HEK293 (cell line): ENCODE results near the gene GPBP1.

Experiments
- BCL11B ChIP-seq: fragments of 450-650 bp; formaldehyde crosslinking; IDR thresholded peaks from 2 replicates; pipeline ENCODE4 v1.5.1; 2016; ENCODE audit warnings: low read depth, missing biosample characterization, missing genetic modification characterization
- KLF7 ChIP-seq: fragments of 450-650 bp; formaldehyde crosslinking; IDR thresholded peaks from 2 replicates; pipeline ENCODE4 v1.5.1; 2016; ENCODE audit warnings: missing biosample characterization, missing genetic modification characterization, borderline replicate concordance
- SETDB1 ChIP-seq: IDR thresholded peaks from one replicate; pipeline ENCODE4 v1.6.1; 2017; ENCODE audit warnings: mild to moderate bottlenecking, low read length, moderate library complexity, mixed read lengths; ENCODE audit not compliant: insufficient read length
- YY2 ChIP-seq: fragments of 450-650 bp; formaldehyde crosslinking; IDR thresholded peaks from 2 replicates; pipeline ENCODE4 v1.5.1; 2016; ENCODE audit warnings: missing biosample characterization, missing genetic modification characterization
- ZBTB8A ChIP-seq: fragments of 450-650 bp; formaldehyde crosslinking; IDR thresholded peaks from 2 replicates; pipeline ENCODE4 v1.5.1; 2016; ENCODE audit warnings: missing biosample characterization, missing genetic modification characterization
- ZEB2 ChIP-seq: fragments of 450-650 bp; formaldehyde crosslinking; IDR thresholded peaks from 2 replicates; pipeline ENCODE4 v1.5.1; 2016; ENCODE audit warnings: missing biosample characterization, missing genetic modification characterization
- ZIC2 ChIP-seq: fragments of 450-650 bp; formaldehyde crosslinking; IDR thresholded peaks from 2 replicates; pipeline ENCODE4 v1.5.1; 2016; ENCODE audit warnings: missing biosample characterization, missing genetic modification characterization
- ZNF133 ChIP-seq: fragments of 450-650 bp; formaldehyde crosslinking; IDR thresholded peaks from 2 replicates; pipeline ENCODE4 v1.5.1; 2016; ENCODE audit warnings: missing biosample characterization, missing genetic modification characterization
- ZNF175 ChIP-seq: fragments of 450-650 bp; formaldehyde crosslinking; IDR thresholded peaks from 2 replicates; pipeline ENCODE4 v1.5.1; 2016; ENCODE audit warnings: missing biosample characterization, missing genetic modification characterization
- ZNF585B ChIP-seq: fragments of 450-650 bp; formaldehyde crosslinking; IDR thresholded peaks from 2 replicates; pipeline ENCODE4 v1.5.1; 2016; ENCODE audit warnings: missing biosample characterization, missing genetic modification characterization
- ZNF596 ChIP-seq: fragments of 450-650 bp; IDR thresholded peaks from 2 replicates; pipeline ENCODE4 v1.5.0; 2018; ENCODE audit warnings: missing biosample characterization, mild to moderate bottlenecking, missing genetic modification characterization, moderate library complexity
- ZNF654 ChIP-seq: fragments of 450-650 bp; formaldehyde crosslinking; IDR thresholded peaks from 2 replicates; pipeline ENCODE4 v1.5.1; 2016; ENCODE audit warnings: low read depth, missing biosample characterization, missing genetic modification characterization
- ZNF670 ChIP-seq: fragments of 450-650 bp; formaldehyde crosslinking; IDR thresholded peaks from 2 replicates; pipeline ENCODE4 v1.5.1; 2016; ENCODE audit warnings: missing biosample characterization, missing genetic modification characterization, low read depth
- ZNF791 ChIP-seq: fragments of 450-650 bp; formaldehyde crosslinking; IDR thresholded peaks from 2 replicates; pipeline ENCODE4 v1.5.1; 2016; ENCODE audit warnings: missing biosample characterization, missing genetic modification characterization
- TF ChIP-seq, protein P1 (sequence below): fragments of 450-650 bp; formaldehyde crosslinking; IDR thresholded peaks from 2 replicates; pipeline ENCODE4 v1.5.0; 2017; ENCODE audit warnings: missing biosample characterization, missing genetic modification characterization, borderline replicate concordance
- TF ChIP-seq, protein P2 (sequence below): fragments of 450-650 bp; IDR thresholded peaks from 2 replicates; pipeline ENCODE4 v1.5.1; 2018; ENCODE audit warnings: missing biosample characterization, missing genetic modification characterization
- TF ChIP-seq, protein P3 (sequence below): fragments of 450-650 bp; formaldehyde crosslinking; IDR thresholded peaks from 2 replicates; pipeline ENCODE4 v1.5.1; 2016; ENCODE audit warnings: missing biosample characterization, missing genetic modification characterization
- TF ChIP-seq, protein P4 (sequence below): fragments of 450-650 bp; formaldehyde crosslinking; IDR thresholded peaks from 2 replicates; pipeline ENCODE4 v1.5.1; 2017; ENCODE audit warnings: missing biosample characterization, missing genetic modification characterization
- TF ChIP-seq, protein P5 (sequence below): fragments of 450-650 bp; formaldehyde crosslinking; IDR thresholded peaks from 2 replicates; pipeline ENCODE4 v1.5.1; 2016; ENCODE audit warnings: missing biosample characterization, missing genetic modification characterization
- TF ChIP-seq, protein P6 (sequence below): fragments of 450-650 bp; formaldehyde crosslinking; IDR thresholded peaks from 2 replicates; pipeline ENCODE4 v1.5.1; 2016; ENCODE audit warnings: missing biosample characterization, missing genetic modification characterization, low read depth
- TF ChIP-seq, protein P7 (sequence below): fragments of 450-650 bp; formaldehyde crosslinking; IDR thresholded peaks from 2 replicates; pipeline ENCODE4 v1.5.1; 2017; ENCODE audit warnings: missing biosample characterization, missing genetic modification characterization
- TF ChIP-seq, protein P8 (sequence below): fragments of 450-650 bp; formaldehyde crosslinking; IDR thresholded peaks from 2 replicates; pipeline ENCODE4 v1.5.1; 2016; ENCODE audit warnings: missing biosample characterization, missing genetic modification characterization

Gene GPBP1

DNA sequence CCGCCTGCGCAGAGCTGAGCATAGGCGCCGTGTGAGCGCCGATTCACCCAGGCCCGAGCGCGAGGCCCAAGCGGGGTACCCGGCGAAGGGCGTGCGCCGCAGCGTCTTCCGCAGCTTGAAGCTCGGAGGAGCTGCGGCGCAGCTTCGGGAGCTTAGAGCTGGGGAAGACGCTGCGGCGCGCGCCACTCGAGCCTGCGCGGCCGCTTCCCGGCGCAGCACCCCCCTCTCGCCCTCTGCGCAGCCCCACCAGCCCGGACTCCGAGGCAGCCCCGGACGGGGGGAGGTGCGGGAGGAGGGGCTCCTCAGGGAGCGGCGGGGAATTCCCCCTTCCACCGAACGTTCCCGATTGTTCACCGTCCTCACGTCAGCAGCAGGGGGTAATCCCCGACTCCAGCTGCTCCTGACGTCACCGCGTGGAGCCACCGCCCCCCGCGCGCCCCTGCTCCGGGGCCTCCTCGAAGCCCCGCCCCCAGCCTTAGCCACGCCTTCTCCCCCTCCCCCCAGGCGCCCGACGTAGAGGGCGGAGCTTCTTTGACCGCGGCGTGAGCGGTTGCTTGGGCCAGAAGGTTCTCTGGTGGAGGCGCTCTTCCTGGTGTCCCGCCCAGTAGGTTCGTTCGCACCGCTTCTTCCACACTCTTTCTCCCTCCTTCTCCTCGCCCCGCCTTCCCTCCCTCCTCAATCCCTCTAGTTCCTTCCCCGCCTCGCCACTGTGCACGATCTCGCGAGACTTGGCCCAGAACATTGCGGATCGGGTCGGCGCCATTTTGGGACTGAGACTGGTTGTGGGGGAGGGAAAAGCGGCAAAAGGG is at the start of gene GPBP1 (continued):
- TF ChIP-seq, protein P1, sequence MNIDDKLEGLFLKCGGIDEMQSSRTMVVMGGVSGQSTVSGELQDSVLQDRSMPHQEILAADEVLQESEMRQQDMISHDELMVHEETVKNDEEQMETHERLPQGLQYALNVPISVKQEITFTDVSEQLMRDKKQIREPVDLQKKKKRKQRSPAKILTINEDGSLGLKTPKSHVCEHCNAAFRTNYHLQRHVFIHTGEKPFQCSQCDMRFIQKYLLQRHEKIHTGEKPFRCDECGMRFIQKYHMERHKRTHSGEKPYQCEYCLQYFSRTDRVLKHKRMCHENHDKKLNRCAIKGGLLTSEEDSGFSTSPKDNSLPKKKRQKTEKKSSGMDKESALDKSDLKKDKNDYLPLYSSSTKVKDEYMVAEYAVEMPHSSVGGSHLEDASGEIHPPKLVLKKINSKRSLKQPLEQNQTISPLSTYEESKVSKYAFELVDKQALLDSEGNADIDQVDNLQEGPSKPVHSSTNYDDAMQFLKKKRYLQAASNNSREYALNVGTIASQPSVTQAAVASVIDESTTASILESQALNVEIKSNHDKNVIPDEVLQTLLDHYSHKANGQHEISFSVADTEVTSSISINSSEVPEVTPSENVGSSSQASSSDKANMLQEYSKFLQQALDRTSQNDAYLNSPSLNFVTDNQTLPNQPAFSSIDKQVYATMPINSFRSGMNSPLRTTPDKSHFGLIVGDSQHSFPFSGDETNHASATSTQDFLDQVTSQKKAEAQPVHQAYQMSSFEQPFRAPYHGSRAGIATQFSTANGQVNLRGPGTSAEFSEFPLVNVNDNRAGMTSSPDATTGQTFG (tag by site-specific recombination) = no peak
- TF ChIP-seq ZIC2 (tag by site-specific recombination) (peak; percentile 76), YY2 (tag by site-specific recombination) (peak; percentile 89; the same call in 1 of the 2 replicates), ZNF596 (tag by site-specific recombination) (0 out of 2 replicates have a peak, but pooled peaks have one; percentile 20), ZBTB8A (tag by site-specific recombination) (peak; percentile 87), ZNF585B (tag by site-specific recombination) (no peak), ZNF175 (tag by site-specific recombination) (no peak), ZNF654 (no peak), SETDB1 (no peak), ZNF670 (no peak), ZEB2 (tag by site-specific recombination) (peak; percentile 93), KLF7 (peak; percentile 50; the same call in 1 of the 2 replicates), BCL11B (tag by site-specific recombination) (peak; percentile 41; the same call in 1 of the 2 replicates), ZNF791 (tag by site-specific recombination) (no peak), ZNF133 (tag by site-specific recombination) (no peak)
- TF ChIP-seq, protein P2, sequence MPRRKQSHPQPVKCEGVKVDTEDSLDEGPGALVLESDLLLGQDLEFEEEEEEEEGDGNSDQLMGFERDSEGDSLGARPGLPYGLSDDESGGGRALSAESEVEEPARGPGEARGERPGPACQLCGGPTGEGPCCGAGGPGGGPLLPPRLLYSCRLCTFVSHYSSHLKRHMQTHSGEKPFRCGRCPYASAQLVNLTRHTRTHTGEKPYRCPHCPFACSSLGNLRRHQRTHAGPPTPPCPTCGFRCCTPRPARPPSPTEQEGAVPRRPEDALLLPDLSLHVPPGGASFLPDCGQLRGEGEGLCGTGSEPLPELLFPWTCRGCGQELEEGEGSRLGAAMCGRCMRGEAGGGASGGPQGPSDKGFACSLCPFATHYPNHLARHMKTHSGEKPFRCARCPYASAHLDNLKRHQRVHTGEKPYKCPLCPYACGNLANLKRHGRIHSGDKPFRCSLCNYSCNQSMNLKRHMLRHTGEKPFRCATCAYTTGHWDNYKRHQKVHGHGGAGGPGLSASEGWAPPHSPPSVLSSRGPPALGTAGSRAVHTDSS (tag by site-specific recombination) = no peak
- TF ChIP-seq, protein P3, sequence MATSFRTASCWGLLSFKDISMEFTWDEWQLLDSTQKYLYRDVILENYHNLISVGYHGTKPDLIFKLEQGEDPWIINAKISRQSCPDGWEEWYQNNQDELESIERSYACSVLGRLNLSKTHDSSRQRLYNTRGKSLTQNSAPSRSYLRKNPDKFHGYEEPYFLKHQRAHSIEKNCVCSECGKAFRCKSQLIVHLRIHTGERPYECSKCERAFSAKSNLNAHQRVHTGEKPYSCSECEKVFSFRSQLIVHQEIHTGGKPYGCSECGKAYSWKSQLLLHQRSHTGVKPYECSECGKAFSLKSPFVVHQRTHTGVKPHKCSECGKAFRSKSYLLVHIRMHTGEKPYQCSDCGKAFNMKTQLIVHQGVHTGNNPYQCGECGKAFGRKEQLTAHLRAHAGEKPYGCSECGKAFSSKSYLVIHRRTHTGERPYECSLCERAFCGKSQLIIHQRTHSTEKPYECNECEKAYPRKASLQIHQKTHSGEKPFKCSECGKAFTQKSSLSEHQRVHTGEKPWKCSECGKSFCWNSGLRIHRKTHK (tag by site-specific recombination) = no peak
- TF ChIP-seq, protein P4, sequence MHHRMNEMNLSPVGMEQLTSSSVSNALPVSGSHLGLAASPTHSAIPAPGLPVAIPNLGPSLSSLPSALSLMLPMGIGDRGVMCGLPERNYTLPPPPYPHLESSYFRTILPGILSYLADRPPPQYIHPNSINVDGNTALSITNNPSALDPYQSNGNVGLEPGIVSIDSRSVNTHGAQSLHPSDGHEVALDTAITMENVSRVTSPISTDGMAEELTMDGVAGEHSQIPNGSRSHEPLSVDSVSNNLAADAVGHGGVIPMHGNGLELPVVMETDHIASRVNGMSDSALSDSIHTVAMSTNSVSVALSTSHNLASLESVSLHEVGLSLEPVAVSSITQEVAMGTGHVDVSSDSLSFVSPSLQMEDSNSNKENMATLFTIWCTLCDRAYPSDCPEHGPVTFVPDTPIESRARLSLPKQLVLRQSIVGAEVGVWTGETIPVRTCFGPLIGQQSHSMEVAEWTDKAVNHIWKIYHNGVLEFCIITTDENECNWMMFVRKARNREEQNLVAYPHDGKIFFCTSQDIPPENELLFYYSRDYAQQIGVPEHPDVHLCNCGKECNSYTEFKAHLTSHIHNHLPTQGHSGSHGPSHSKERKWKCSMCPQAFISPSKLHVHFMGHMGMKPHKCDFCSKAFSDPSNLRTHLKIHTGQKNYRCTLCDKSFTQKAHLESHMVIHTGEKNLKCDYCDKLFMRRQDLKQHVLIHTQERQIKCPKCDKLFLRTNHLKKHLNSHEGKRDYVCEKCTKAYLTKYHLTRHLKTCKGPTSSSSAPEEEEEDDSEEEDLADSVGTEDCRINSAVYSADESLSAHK (tag by site-specific recombination) = peak; percentile 24; the same call in 1 of the 2 replicates
- TF ChIP-seq, protein P5, sequence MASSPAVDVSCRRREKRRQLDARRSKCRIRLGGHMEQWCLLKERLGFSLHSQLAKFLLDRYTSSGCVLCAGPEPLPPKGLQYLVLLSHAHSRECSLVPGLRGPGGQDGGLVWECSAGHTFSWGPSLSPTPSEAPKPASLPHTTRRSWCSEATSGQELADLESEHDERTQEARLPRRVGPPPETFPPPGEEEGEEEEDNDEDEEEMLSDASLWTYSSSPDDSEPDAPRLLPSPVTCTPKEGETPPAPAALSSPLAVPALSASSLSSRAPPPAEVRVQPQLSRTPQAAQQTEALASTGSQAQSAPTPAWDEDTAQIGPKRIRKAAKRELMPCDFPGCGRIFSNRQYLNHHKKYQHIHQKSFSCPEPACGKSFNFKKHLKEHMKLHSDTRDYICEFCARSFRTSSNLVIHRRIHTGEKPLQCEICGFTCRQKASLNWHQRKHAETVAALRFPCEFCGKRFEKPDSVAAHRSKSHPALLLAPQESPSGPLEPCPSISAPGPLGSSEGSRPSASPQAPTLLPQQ = 0 out of 2 replicates have a peak, but pooled peaks have one; percentile 52
- TF ChIP-seq, protein P6, sequence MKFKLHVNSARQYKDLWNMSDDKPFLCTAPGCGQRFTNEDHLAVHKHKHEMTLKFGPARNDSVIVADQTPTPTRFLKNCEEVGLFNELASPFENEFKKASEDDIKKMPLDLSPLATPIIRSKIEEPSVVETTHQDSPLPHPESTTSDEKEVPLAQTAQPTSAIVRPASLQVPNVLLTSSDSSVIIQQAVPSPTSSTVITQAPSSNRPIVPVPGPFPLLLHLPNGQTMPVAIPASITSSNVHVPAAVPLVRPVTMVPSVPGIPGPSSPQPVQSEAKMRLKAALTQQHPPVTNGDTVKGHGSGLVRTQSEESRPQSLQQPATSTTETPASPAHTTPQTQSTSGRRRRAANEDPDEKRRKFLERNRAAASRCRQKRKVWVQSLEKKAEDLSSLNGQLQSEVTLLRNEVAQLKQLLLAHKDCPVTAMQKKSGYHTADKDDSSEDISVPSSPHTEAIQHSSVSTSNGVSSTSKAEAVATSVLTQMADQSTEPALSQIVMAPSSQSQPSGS (tag by site-specific recombination) = peak; percentile 96
- TF ChIP-seq, protein P7, sequence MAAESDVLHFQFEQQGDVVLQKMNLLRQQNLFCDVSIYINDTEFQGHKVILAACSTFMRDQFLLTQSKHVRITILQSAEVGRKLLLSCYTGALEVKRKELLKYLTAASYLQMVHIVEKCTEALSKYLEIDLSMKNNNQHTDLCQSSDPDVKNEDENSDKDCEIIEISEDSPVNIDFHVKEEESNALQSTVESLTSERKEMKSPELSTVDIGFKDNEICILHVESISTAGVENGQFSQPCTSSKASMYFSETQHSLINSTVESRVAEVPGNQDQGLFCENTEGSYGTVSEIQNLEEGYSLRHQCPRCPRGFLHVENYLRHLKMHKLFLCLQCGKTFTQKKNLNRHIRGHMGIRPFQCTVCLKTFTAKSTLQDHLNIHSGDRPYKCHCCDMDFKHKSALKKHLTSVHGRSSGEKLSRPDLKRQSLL = peak; percentile 52; the same call in 1 of the 2 replicates
- TF ChIP-seq, protein P8, sequence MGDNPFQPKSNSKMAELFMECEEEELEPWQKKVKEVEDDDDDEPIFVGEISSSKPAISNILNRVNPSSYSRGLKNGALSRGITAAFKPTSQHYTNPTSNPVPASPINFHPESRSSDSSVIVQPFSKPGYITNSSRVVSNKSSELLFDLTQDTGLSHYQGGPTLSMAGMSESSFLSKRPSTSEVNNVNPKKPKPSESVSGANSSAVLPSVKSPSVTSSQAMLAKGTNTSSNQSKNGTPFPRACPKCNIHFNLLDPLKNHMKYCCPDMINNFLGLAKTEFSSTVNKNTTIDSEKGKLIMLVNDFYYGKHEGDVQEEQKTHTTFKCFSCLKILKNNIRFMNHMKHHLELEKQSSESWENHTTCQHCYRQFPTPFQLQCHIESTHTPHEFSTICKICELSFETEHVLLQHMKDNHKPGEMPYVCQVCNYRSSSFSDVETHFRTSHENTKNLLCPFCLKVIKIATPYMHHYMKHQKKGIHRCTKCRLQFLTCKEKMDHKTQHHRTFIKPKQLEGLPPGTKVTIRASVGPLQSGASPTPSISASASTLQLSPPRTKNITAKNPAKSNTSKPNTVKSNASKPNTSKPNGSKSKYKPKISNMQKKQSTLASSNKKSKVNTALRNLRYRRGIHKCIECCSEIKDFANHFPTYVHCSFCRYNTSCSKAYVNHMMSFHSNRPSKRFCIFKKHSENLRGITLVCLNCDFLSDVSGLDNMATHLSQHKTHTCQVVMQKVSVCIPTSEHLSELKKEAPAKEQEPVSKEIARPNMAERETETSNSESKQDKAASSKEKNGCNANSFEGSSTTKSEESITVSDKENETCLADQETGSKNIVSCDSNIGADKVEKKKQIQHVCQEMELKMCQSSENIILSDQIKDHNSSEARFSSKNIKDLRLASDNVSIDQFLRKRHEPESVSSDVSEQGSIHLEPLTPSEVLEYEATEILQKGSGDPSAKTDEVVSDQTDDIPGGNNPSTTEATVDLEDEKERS (tag by site-specific recombination) = no peak
